B cell (primary cell): ENCODE measurements around the gene ID3. TPM values are rescaled to one million over a fixed set of nuclear protein-coding genes. Genes with fewer than 3 reads are reported as not detected.

ENCODE experiments used
- ATAC-seq: fragments of 200-7000 bp; cut with Tn5 transposase; one replicate; pipeline ENCODE4 v1.10.0; 2021; ENCODE audit warnings: low read depth, mild to moderate bottlenecking, moderate number of reproducible peaks, moderate library complexity
- CTCF ChIA-PET: fragments of 350-600 bp; sonication (Branson Sonifier 250); formaldehyde crosslinking; loops from one replicate; lab custom pipeline; 2021; ENCODE audit warnings: antibody characterized with exemption, inconsistent platforms; lab: Charles Lee
- POLR2A ChIA-PET: fragments of 350-600 bp; sonication (Branson Sonifier 250); formaldehyde crosslinking; loops from one replicate; lab custom pipeline; 2021; ENCODE audit warnings: antibody characterized with exemption; lab: Charles Lee
- DNase-seq: peaks from one replicate; pipeline ENCODE4 v3.0.0; 2013
- H2AFZ ChIP-seq: 2 replicates; pipeline ENCODE4 v1.6.1; 2012; ENCODE audit warnings: mild to moderate bottlenecking, low read depth, low read length; ENCODE audit not compliant: insufficient read depth, poor library complexity, severe bottlenecking
- H3K27ac ChIP-seq, 2 donors: 1 replicate in 1 of 2; 2 replicates in 1 of 2; pipeline ENCODE4 v1.5.1; 2012 to 2013; ENCODE audit warnings: low read length in 2 of 2, mild to moderate bottlenecking in 2 of 2, moderate library complexity in 1 of 2
- H3K27me3 ChIP-seq, 4 experiments: fragments of 200-600 bp in 1 of 4; sonication (generic) in 1 of 4; replicated peaks in 1 of 4; 1 replicate in 2 of 4; 2 replicates in 2 of 4; pipeline versions ENCODE4 v1.6.1 to v1.7.0; 2013 to 2016; ENCODE audit warnings: low read length in 3 of 4, mild to moderate bottlenecking in 2 of 4, mixed read lengths in 1 of 4, moderate library complexity in 1 of 4; ENCODE audit not compliant: insufficient read depth in 4 of 4, control insufficient read depth in 3 of 4; ENCODE audit errors: control extremely low read depth in 1 of 4
- H3K36me3 ChIP-seq, 2 experiments: replicated peaks in 1 of 2; 1 replicate in 1 of 2; 2 replicates in 1 of 2; pipeline versions ENCODE4 v1.6.1 to v1.7.1; 2013; ENCODE audit warnings: low read length in 1 of 2; ENCODE audit not compliant: insufficient read depth in 2 of 2, control insufficient read depth in 1 of 2; ENCODE audit errors: control extremely low read depth in 1 of 2, extremely low read depth in 1 of 2
- H3K4me1 ChIP-seq, 2 donors: fragments of 200-600 bp in 1 of 2; sonication (generic) in 1 of 2; 1 replicate in 1 of 2; 2 replicates in 1 of 2; pipeline versions ENCODE4 v1.5.1 to v1.6.1; 2013 to 2017; ENCODE audit warnings: low read length in 2 of 2; ENCODE audit not compliant: control insufficient read depth in 2 of 2, insufficient read depth in 2 of 2
- H3K4me2 ChIP-seq: replicated peaks from 2 replicates; pipeline ENCODE3; 2012; ENCODE audit warnings: mild to moderate bottlenecking, low read depth, low read length; ENCODE audit not compliant: poor library complexity, severe bottlenecking
- H3K4me3 ChIP-seq, 5 experiments: fragments of 200-600 bp in 1 of 5; sonication (generic) in 1 of 5; 1 replicate in 3 of 5; 2 replicates in 2 of 5; pipeline versions ENCODE4 v1.5.1 to v1.7.0; 2011 to 2016; ENCODE audit warnings: low read length in 4 of 5, mild to moderate bottlenecking in 4 of 5, low read depth in 2 of 5, control low read depth in 1 of 5, moderate library complexity in 1 of 5; ENCODE audit not compliant: insufficient read depth in 1 of 5; ENCODE audit errors: control extremely low read depth in 1 of 5, extremely low read depth in 1 of 5
- H3K79me2 ChIP-seq: fragments of 200-600 bp; sonication (generic); one replicate; pipeline ENCODE4 v1.6.0; 2016; ENCODE audit warnings: low read length; ENCODE audit not compliant: control insufficient read depth, insufficient read depth
- H3K9ac ChIP-seq: fragments of 200-600 bp; sonication (generic); 2 replicates; pipeline ENCODE4 v1.6.1; 2017; ENCODE audit warnings: mild to moderate bottlenecking, low read length, moderate library complexity
- H3K9me3 ChIP-seq, 3 donors: one replicate each; pipeline versions ENCODE4 v1.6.1 to v1.7.1; 2013; ENCODE audit warnings: low read length in 2 of 3; ENCODE audit not compliant: control insufficient read depth in 2 of 3, insufficient read depth in 1 of 3; ENCODE audit errors: control extremely low read depth in 1 of 3
- H4K20me1 ChIP-seq: 2 replicates; pipeline ENCODE4 v1.6.0; 2012; ENCODE audit warnings: mild to moderate bottlenecking, low read length; ENCODE audit not compliant: insufficient read depth, control insufficient read depth, poor library complexity, severe bottlenecking
- H3K27ac Mint-ChIP-seq: one replicate; pipeline ENCODE4 v1.8.0; 2021; ENCODE audit warnings: mixed read lengths
- H3K27me3 Mint-ChIP-seq: one replicate; pipeline ENCODE4 v1.8.0; 2021; ENCODE audit warnings: mixed read lengths
- H3K4me1 Mint-ChIP-seq: one replicate; pipeline ENCODE4 v1.8.0; 2021; ENCODE audit warnings: mixed read lengths
- H3K4me3 Mint-ChIP-seq: one replicate; pipeline ENCODE4 v1.8.0; 2021; ENCODE audit warnings: mixed read lengths
- H3K9me3 Mint-ChIP-seq: one replicate; pipeline ENCODE4 v1.8.0; 2022; ENCODE audit warnings: mixed read lengths; ENCODE audit not compliant: insufficient read depth
- EZH2 ChIP-seq: IDR thresholded peaks from 2 replicates; pipeline ENCODE4 v1.6.1; 2012; ENCODE audit warnings: borderline replicate concordance, low read depth, mild to moderate bottlenecking, moderate library complexity, low read length; ENCODE audit not compliant: insufficient read depth, poor library complexity, severe bottlenecking
- WGBS: methylation state at CpG from one replicate; pipeline ENCODE4 v1.1.5; 2013; ENCODE audit warnings: missing lambda C conversion rate; ENCODE audit not compliant: insufficient coverage; 5-methylcytosine and 5-hydroxymethylcytosine counted together
- intact Hi-C: fragments of 100-400 bp; cut with micrococcal nuclease; formaldehyde crosslinking; loops from one replicate; pipeline ENCODE4 v1.10.0; 2022
- polyA plus RNA-seq: library from polyadenylated mRNA; depleted of rRNA; stranded (reverse); fragments of >200 nt; gene quantifications from 2 replicates; pipeline ENCODE4 v1.2.3, GENCODE V29; 2012
- total RNA-seq, 2 donors: library from RNA; stranded (reverse); fragments of 120-200 nt in 1 of 2; gene quantifications; 1 replicate in 1 of 2; 2 replicates in 1 of 2; pipeline versions ENCODE4 v1.2.3 to v1.2.4, GENCODE V29; 2013 to 2022
- TF ChIP-seq, protein P1 (sequence below): fragments of 200-600 bp; IDR thresholded peaks from one replicate; pipeline ENCODE4 v1.8.0; 2022; ENCODE audit warnings: antibody characterized with exemption, mild to moderate bottlenecking

The ID3 gene
- total and polyA plus RNA-seq, 2 donors (not counting 1 experiment from before 2014, with no cell fraction given), result 212 to 367 TPM

DNA sequence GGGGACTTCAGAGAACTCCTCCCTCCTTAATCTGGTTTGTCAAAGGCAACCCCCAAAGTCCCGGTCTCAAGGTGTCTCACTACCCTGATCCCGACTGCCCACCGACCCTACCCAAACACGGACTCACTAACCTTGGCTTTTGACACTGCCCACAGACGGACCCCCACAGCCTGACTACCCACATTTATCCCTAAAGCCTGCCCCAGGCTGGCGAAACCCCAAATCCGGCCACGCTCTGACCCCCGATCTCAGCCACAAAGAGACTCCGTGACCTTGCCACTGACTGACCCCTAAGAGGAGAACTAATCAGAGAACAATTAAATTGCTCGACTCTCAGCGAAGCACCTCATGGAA lies 5.2 kb downstream of the ID3 start:
- H3K4me3 Mint-ChIP-seq, result peak overlapping the region; percentile 97
- DNase-seq (no peak), ATAC-seq (no peak)
- Histone ChIP-seq H3K4me2 (peak overlapping the region; percentile 98), H3K9me3 (no peaks in the 10 kb centered on the region), H3K4me3 (peak overlapping the region; percentile 25 to 75 (median 67)), H2AFZ (peak overlapping the region; percentile 87), H3K27ac (peak overlapping the region; percentile 88 to 95), H3K9ac (peak overlapping the region; percentile 84), H3K36me3 (peaks cover 0 to 19% of the 10 kb centered on the region in 2 experiments), H4K20me1 (peaks cover 22% of the 10 kb centered on the region), H3K27me3 (no peaks in the 10 kb centered on the region), H3K79me2 (peaks cover 33% of the 10 kb centered on the region), H3K4me1 (peaks cover 39 to 58% of the 10 kb centered on the region in 2 donors)
- H3K27me3 Mint-ChIP-seq, result no peaks in the 10 kb centered on the region
- H3K4me1 Mint-ChIP-seq, result peaks cover 58% of the 10 kb centered on the region
- H3K27ac Mint-ChIP-seq, result peak overlapping the region; percentile 99
- TF ChIP-seq, protein P1, sequence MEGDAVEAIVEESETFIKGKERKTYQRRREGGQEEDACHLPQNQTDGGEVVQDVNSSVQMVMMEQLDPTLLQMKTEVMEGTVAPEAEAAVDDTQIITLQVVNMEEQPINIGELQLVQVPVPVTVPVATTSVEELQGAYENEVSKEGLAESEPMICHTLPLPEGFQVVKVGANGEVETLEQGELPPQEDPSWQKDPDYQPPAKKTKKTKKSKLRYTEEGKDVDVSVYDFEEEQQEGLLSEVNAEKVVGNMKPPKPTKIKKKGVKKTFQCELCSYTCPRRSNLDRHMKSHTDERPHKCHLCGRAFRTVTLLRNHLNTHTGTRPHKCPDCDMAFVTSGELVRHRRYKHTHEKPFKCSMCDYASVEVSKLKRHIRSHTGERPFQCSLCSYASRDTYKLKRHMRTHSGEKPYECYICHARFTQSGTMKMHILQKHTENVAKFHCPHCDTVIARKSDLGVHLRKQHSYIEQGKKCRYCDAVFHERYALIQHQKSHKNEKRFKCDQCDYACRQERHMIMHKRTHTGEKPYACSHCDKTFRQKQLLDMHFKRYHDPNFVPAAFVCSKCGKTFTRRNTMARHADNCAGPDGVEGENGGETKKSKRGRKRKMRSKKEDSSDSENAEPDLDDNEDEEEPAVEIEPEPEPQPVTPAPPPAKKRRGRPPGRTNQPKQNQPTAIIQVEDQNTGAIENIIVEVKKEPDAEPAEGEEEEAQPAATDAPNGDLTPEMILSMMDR, result no peak
- TF ChIP-seq EZH2, result no peak
- ChIA-PET CTCF (interaction anchor here (0.7 to 41.7 kb wide), 16 partner anchors 9 to 362 kb away, joined by 3 to 1420 read pairs (median 6); partner anchors contain the start of gene ELOA), POLR2A (interaction anchor here (1.0 to 9.5 kb wide), 12 partner anchors 9 to 224 kb away, joined by 3 to 165 read pairs (median 18); partner anchors contain the start of gene PITHD1)
- 36% methylated on average over 7 of the region's 12 CpGs for WGBS
- H3K9me3 Mint-ChIP-seq, result no peaks in the 10 kb centered on the region
- intact Hi-C loops, result loop anchor here (1.0 to 10.0 kb wide), 4 partner anchors 9 to 171 kb away; no protein-coding TSS in a partner anchor
